SK-N-SH treated with all-trans-retinoic acid at 6 μM for 48 hours (cell line): ENCODE measurements around the gene STIM2.

Source experiments
- ATAC-seq: fragments of 200-7000 bp; cut with Tn5 transposase; 3 replicates; pipeline ENCODE4 v1.9.1; 2020; ENCODE audit warnings: mild to moderate bottlenecking, moderate library complexity
- ARNTL ChIP-seq: fragments of 450-650 bp; formaldehyde crosslinking; IDR thresholded peaks from 2 replicates; pipeline ENCODE4 v1.5.0; 2020; ENCODE audit warnings: low read depth, mild to moderate bottlenecking, moderate library complexity, borderline replicate concordance
- BACH2 ChIP-seq: fragments of 250-450 bp; sonication (Bioruptor Pico); IDR thresholded peaks from 2 replicates; pipeline ENCODE4 v1.9.0; 2021; ENCODE audit warnings: mild to moderate bottlenecking, borderline replicate concordance
- CREB5 ChIP-seq: fragments of 250-450 bp; sonication (Bioruptor Pico); IDR thresholded peaks from 2 replicates; pipeline ENCODE4 v1.5.1; 2020; ENCODE audit warnings: low read depth, mild to moderate bottlenecking, moderate library complexity
- CSDC2 ChIP-seq: fragments of 250-450 bp; sonication (Bioruptor Pico); IDR thresholded peaks from 2 replicates; pipeline ENCODE4 v1.5.0; 2020; ENCODE audit warnings: mild to moderate bottlenecking, moderate library complexity
- CSRNP3 ChIP-seq: fragments of 250-450 bp; sonication (Bioruptor Pico); IDR thresholded peaks from 2 replicates; pipeline ENCODE4 v1.5.1; 2021; ENCODE audit warnings: mild to moderate bottlenecking, moderate library complexity
- ESRRG ChIP-seq: fragments of 250-450 bp; sonication (Bioruptor Pico); IDR thresholded peaks from 2 replicates; pipeline ENCODE4 v1.6.1; 2021; ENCODE audit warnings: mild to moderate bottlenecking
- GLIS3 ChIP-seq: fragments of 250-450 bp; sonication (Bioruptor Pico); IDR thresholded peaks from 2 replicates; pipeline ENCODE4 v1.5.0; 2020; ENCODE audit warnings: mild to moderate bottlenecking, moderate library complexity
- ISL1 ChIP-seq: fragments of 250-450 bp; sonication (Bioruptor Pico); IDR thresholded peaks from 2 replicates; pipeline ENCODE4 v2.1.2; 2022; ENCODE audit warnings: mild to moderate bottlenecking, moderate library complexity
- OSR1 ChIP-seq: fragments of 250-450 bp; sonication (Bioruptor Pico); IDR thresholded peaks from 2 replicates; pipeline ENCODE4 v1.8.0; 2022; ENCODE audit warnings: moderate library complexity, mild to moderate bottlenecking, inconsistent platforms
- PATZ1 ChIP-seq: fragments of 250-450 bp; sonication (Bioruptor Pico); IDR thresholded peaks from 2 replicates; pipeline ENCODE4 v1.8.0; 2020; ENCODE audit warnings: mild to moderate bottlenecking, moderate library complexity, borderline replicate concordance
- POU6F1 ChIP-seq: fragments of 250-450 bp; sonication (Bioruptor Pico); IDR thresholded peaks from 2 replicates; pipeline ENCODE4 v1.8.0; 2021; ENCODE audit warnings: low read depth, mild to moderate bottlenecking, moderate library complexity, borderline replicate concordance
- PPARA ChIP-seq: fragments of 250-450 bp; sonication (Bioruptor Pico); IDR thresholded peaks from 2 replicates; pipeline ENCODE4 v1.5.0; 2020; ENCODE audit warnings: mild to moderate bottlenecking, borderline replicate concordance
- RARB ChIP-seq: fragments of 250-450 bp; sonication (Bioruptor Pico); IDR thresholded peaks from 2 replicates; pipeline ENCODE4 v1.8.0; 2021; ENCODE audit warnings: mild to moderate bottlenecking, moderate library complexity
- SNAI2 ChIP-seq: fragments of 250-450 bp; sonication (Bioruptor Pico); IDR thresholded peaks from 2 replicates; pipeline ENCODE4 v1.5.0; 2020; ENCODE audit warnings: mild to moderate bottlenecking, moderate library complexity
- TCF4 ChIP-seq: fragments of 250-450 bp; sonication (Bioruptor Pico); IDR thresholded peaks from 2 replicates; pipeline ENCODE4 v1.8.0; 2021; ENCODE audit warnings: mild to moderate bottlenecking, moderate library complexity, borderline replicate concordance
- TOX ChIP-seq: fragments of 250-450 bp; sonication (Bioruptor Pico); IDR thresholded peaks from 2 replicates; pipeline ENCODE4 v1.8.0; 2021; ENCODE audit warnings: mild to moderate bottlenecking, moderate library complexity, borderline replicate concordance
- TSHZ2 ChIP-seq: fragments of 250-450 bp; sonication (Bioruptor Pico); IDR thresholded peaks from 2 replicates; pipeline ENCODE4 v1.5.0; 2020; ENCODE audit warnings: mild to moderate bottlenecking, moderate library complexity
- ZNF565 ChIP-seq: fragments of 450-650 bp; formaldehyde crosslinking; conservative IDR thresholded peaks from 2 replicates; pipeline ENCODE4 v1.5.0; 2020; ENCODE audit warnings: low read depth, mild to moderate bottlenecking, moderate library complexity
- ZNF70 ChIP-seq: fragments of 450-650 bp; formaldehyde crosslinking; IDR thresholded peaks from 2 replicates; pipeline ENCODE4 v1.5.0; 2020; ENCODE audit warnings: mild to moderate bottlenecking, moderate library complexity
- ZNF8 ChIP-seq: fragments of 450-650 bp; formaldehyde crosslinking; IDR thresholded peaks from 2 replicates; pipeline ENCODE4 v1.5.0; 2020; ENCODE audit warnings: mild to moderate bottlenecking, moderate library complexity

The STIM2 gene

GRCh38 chr4:26984896-26985295 lies 124.3 kb downstream of the STIM2 start:
- TF ChIP-seq PPARA (no peak), RARB (no peak), PATZ1 (CRISPR knock-in tag) (no peak), CSRNP3 (CRISPR knock-in tag) (no peak), SNAI2 (CRISPR knock-in tag) (no peak)
- no peak for ATAC-seq

- no peak for TF ChIP-seq OSR1
- no peak for TF ChIP-seq PPARA
- TF ChIP-seq TOX (CRISPR knock-in tag), result no peak
- TF ChIP-seq POU6F1, result no peak
- no peak for TF ChIP-seq TCF4 (CRISPR knock-in tag)
- TF ChIP-seq GLIS3 (CRISPR knock-in tag), result no peak
- TF ChIP-seq SNAI2 (CRISPR knock-in tag), result no peak
- TF ChIP-seq ESRRG (CRISPR knock-in tag), result no peak
- no peak for TF ChIP-seq ISL1 (CRISPR knock-in tag)
- no peak for TF ChIP-seq ZNF565 (CRISPR knock-in tag)
- no peak for TF ChIP-seq CSDC2 (CRISPR knock-in tag)
- TF ChIP-seq PATZ1 (CRISPR knock-in tag), result no peak
- TF ChIP-seq ARNTL (CRISPR knock-in tag), result no peak
- TF ChIP-seq ZNF8 (CRISPR knock-in tag), result no peak
- no peak for TF ChIP-seq TSHZ2
- TF ChIP-seq BACH2 (CRISPR knock-in tag), result no peak
- TF ChIP-seq CREB5 (CRISPR knock-in tag), result no peak
- no peak for TF ChIP-seq ZNF70 (CRISPR knock-in tag)
- TF ChIP-seq CSRNP3 (CRISPR knock-in tag), result no peak
- TF ChIP-seq, all 23 proteins: peak for 0
- ATAC-seq, result no peak
These were observed 125.2 kb downstream of the STIM2 start for GRCh38 chr4:26985873-26986272.
